Aorta (tissue), 5 donors: ENCODE results near the gene PDE6D. TPM values are rescaled to one million over a fixed set of nuclear protein-coding genes. Genes with fewer than 3 reads are reported as not detected.
A peak's percentile ranks its signal among the peaks of the same experiment; 100 is the strongest.

Source experiments
- ATAC-seq: fragments of 200-7000 bp; cut with Tn5 transposase; one replicate; pipeline ENCODE4 v1.9.1; 2022; ENCODE audit warnings: moderate library complexity; ENCODE audit not compliant: low FRiP score
- DNase-seq, 2 donors: peaks; one replicate each; pipeline ENCODE4 v3.0.0-alpha.2; 2020
- H3K27ac ChIP-seq, 2 donors: one replicate each; pipeline ENCODE4 v1.5.1; 2013; ENCODE audit warnings: low read length in 2 of 2, mild to moderate bottlenecking in 2 of 2, moderate library complexity in 2 of 2, control low read depth in 1 of 2, inconsistent platforms in 1 of 2, low read depth in 1 of 2
- H3K27me3 ChIP-seq, 2 donors: one replicate each; pipeline ENCODE4 v1.6.1; 2013; ENCODE audit warnings: control low read depth in 1 of 2, low read length in 1 of 2, mild to moderate bottlenecking in 1 of 2, moderate library complexity in 1 of 2; ENCODE audit not compliant: insufficient read depth in 2 of 2, control insufficient read depth in 1 of 2
- H3K36me3 ChIP-seq, 2 donors: one replicate each; pipeline ENCODE4 v1.6.1; 2013; ENCODE audit warnings: control low read depth in 1 of 2, low read length in 1 of 2, mild to moderate bottlenecking in 1 of 2; ENCODE audit not compliant: insufficient read depth in 2 of 2, control insufficient read depth in 1 of 2
- H3K4me1 ChIP-seq, 2 donors: one replicate each; pipeline ENCODE4 v1.6.1; 2013; ENCODE audit warnings: low read length in 2 of 2, control low read depth in 1 of 2, mild to moderate bottlenecking in 1 of 2, moderate library complexity in 1 of 2; ENCODE audit not compliant: insufficient read depth in 2 of 2, control insufficient read depth in 1 of 2
- H3K4me3 ChIP-seq, 2 donors: one replicate each; pipeline ENCODE4 v1.5.1; 2013; ENCODE audit warnings: low read length in 2 of 2, control low read depth in 1 of 2, mild to moderate bottlenecking in 1 of 2
- H3K9me3 ChIP-seq: one replicate; pipeline ENCODE4 v1.6.1; 2013; ENCODE audit warnings: mild to moderate bottlenecking, low read length; ENCODE audit not compliant: control insufficient read depth
- WGBS, 2 donors: extraction: QIAGEN DNeasy Blood & Tissue Kit; methylation state at CpG; one replicate each; pipeline ENCODE4 v1.1.7; 2013; 5-methylcytosine and 5-hydroxymethylcytosine counted together
- intact Hi-C, 2 donors: fragments of 100-400 bp; cut with DNase I; formaldehyde crosslinking; loops; one replicate each; pipeline versions ENCODE4 v1.14.2 to v1.15.0; 2022
- polyA plus RNA-seq, 2 donors: library from polyadenylated mRNA; stranded (reverse); fragments of 200-250 nt; gene quantifications; one replicate each; pipeline ENCODE4 v1.2.3, GENCODE V29; 2013
- total RNA-seq, 2 donors: library from RNA; stranded (reverse); fragmentation: NEBNext Ultra II Directional; extraction: Animal tissue kit (Norgen Biotek cat#: 25700); gene quantifications; one replicate each; pipeline ENCODE4 v1.2.1, GENCODE V29; 2021
- donor health status: healthy with polysubstance abuse.
- donor health status: Bipolar disorder and iron deficiency.
- donor health status: DM: no; HTN: no; CAD: no.
- donor health status: DM: no; HTN: no; CAD: no.
- donor health status: DM: yes; HTN: yes; CAD: no.

PDE6D gene
- total and polyA plus RNA-seq, 4 donors = 22.9 to 26.9 (median 24.8) TPM

DNA sequence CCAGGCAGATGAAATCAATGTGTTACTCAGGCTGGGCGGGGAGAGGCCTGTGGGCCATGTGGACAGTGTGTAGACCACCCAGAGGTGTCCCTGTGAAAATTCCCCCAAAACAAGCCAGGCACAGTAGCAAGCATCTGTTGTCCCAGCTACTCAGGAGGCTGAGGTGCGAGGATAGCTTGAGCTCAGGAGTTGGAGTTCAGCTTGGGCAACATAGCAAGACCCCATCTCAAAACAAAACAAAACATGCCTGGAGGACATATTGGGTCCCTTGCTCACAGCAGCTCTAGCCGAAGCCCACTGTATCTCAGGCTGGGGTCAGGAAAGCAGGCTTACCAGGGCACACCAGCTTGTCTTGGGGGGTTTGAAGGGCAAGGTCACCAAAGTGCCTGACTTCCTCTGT, 77.1 kb downstream of the PDE6D start:
- Histone ChIP-seq H3K36me3 (no peaks in the 10 kb centered on the region), H3K9me3 (no peaks in the 10 kb centered on the region), H3K27me3 (no peaks in the 10 kb centered on the region), H3K27ac (no peak overlapping the region), H3K4me3 (no peak overlapping the region), H3K4me1 (no peaks in the 10 kb centered on the region)
- intact Hi-C loops = no loop called here
- DNase-seq = no peak
- 93 to 95% methylated on average over 3 of the region's 3 CpGs for WGBS, 2 donors
- ATAC-seq = no peak

DNA sequence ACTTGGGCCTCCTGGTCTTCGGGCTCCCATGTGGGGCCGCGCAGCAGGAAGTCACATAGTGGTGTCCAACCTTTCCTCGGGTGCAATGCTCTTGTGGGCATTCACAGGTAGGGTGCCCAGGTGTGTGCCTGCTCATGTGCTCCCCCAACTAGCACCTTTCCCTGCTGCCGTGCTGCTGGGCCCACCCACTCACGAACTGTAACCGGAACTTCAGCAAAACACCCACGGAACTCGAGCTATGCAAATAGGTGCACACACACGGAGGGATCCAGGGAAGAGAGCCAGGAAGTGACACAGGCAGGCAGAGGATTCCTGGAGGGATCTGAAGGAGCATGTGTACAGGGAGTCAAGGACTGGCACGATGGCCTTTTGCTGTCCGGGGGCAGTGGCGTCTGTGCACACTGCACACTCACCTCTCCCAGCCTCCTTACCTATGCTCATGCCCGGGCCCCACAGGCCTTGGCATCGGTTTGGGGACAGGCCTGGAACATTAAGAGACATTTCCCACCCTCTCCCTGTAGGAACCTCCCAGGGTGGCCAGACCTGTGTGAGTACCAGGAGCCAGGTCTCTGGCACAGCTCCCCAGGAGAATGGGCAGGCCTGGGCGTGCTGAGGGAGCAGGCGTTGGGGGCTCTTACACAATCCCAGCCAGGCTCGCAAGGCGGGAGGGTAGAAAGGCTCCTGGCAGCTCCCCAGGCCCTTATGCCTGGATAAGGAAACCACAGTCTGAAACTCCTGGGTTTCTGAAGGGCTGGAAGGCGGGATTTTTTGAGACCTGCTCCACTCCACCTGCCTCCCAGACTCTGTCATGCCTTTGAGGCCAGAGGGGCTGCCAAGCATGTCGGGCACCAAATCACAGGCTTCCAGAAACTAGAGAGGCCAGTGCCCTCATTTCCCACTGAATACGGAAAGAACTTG, 79.4 kb downstream of the PDE6D start:
- DNase-seq (peak in 1 of 2 donors; percentile 74), ATAC-seq (no peak)
- Histone ChIP-seq H3K27ac (no peak overlapping the region), H3K27me3 (no peaks in the 10 kb centered on the region), H3K4me3 (no peak overlapping the region), H3K9me3 (no peaks in the 10 kb centered on the region), H3K4me1 (no peaks in the 10 kb centered on the region), H3K36me3 (no peaks in the 10 kb centered on the region)
- intact Hi-C loops = no loop called here
- 49 to 51% methylated on average over 22 of the region's 22 CpGs for WGBS, 2 donors

DNA sequence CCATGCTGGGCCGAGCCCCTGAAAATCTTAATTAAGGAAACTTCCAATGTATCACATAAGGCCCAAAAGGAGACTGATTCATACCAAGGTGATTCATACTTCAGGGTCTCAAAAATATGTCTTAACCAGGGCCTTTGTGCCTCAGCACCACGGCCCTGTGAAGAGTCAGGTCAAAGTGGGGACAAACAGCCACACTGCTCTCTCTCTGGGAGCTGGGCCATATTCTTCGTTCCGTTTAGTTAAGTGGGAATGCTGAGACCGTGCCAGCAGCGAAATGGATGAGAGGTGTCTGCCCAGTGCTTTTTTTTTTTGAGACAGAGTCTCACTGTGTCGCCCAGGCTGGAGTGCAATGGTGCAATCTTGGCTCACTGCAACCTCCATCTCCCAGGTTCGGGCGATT, 82.1 kb downstream of the PDE6D start:
- ATAC-seq = no peak
- H3K27ac ChIP-seq = no peak overlapping the region
- no peaks in the 10 kb centered on the region for H3K36me3 ChIP-seq
- H3K27me3 ChIP-seq = no peaks in the 10 kb centered on the region
- DNase-seq = no peak
- intact Hi-C loops = no loop called here
- 70 to 74% methylated on average over 9 of the region's 9 CpGs for WGBS, 2 donors
- H3K4me3 ChIP-seq = no peak overlapping the region
- H3K4me1 ChIP-seq = no peaks in the 10 kb centered on the region
- no peaks in the 10 kb centered on the region for H3K9me3 ChIP-seq

DNA sequence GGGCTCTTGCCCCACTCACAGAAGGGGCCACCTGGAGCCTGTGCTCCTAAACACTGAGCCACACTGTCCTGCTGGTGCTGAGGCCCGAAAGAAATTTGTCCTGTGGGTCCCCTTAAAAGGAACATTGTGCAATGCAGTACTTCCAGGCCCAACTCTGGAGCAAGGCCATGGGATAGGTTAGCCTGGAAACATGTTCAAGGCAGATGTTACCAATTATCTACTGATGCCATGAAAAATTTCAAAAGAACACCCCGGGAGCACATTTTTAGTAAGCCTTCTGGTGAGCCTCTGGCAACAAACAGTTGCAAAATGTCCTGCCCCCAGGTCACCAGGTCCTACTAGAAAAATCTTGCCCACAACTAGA, 85.1 kb downstream of the PDE6D start:
- DNase-seq (no peak), ATAC-seq (peak; percentile 77)
- Histone ChIP-seq H3K27ac (no peak overlapping the region), H3K4me1 (no peaks in the 10 kb centered on the region), H3K9me3 (no peaks in the 10 kb centered on the region), H3K27me3 (no peaks in the 10 kb centered on the region), H3K36me3 (no peaks in the 10 kb centered on the region), H3K4me3 (no peak overlapping the region)
- intact Hi-C loops = no loop called here
- 46 to 65% methylated on average over 2 of the region's 2 CpGs for WGBS, 2 donors

DNA sequence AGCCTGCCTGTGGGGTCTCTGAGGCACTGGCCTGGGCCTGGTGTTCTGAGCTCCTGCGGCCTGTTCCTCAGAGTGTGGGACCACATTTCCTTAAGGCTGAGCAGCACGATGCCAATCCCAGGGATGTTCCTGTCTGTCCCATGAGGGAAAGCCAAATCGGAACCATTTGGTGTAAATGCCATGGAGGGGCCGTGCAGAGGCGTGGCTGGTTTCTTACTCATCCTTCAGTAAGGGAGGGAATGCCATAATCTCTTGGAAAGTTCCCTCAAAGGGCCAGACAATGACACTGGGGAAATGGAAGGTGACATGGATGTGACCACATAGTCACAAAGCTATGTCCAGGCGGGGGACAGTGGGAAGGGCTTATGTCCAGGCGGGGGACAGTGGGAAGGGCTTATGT, 87.1 kb downstream of the PDE6D start:
- intact Hi-C loops = no loop called here
- Histone ChIP-seq H3K4me1 (no peaks in the 10 kb centered on the region), H3K4me3 (no peak overlapping the region), H3K36me3 (no peaks in the 10 kb centered on the region), H3K27ac (no peak overlapping the region), H3K27me3 (no peaks in the 10 kb centered on the region), H3K9me3 (no peaks in the 10 kb centered on the region)
- 86 to 91% methylated on average over 7 of the region's 7 CpGs for WGBS, 2 donors
- ATAC-seq = no peak
- DNase-seq = no peak

DNA sequence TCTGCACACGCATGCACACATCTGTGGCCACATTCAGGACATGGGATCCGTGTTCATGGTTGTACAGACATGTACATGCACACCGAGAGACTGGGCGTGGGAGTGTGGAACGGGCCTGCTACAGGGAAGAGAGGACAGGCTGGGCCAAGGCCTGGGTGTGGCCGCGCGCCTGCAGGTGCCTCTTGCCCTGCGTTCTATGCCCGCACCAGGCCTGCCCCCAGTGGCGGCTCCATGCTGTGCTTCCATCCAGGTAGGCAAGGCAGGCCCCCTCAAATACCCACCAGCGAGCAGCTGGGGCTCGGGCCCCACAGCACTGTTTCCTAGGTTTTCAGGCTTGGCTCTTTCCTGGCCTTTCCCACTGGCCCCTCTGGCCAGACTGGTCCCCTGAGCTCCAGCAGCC, 88.2 kb downstream of the PDE6D start:
- H3K27ac ChIP-seq = no peak overlapping the region
- H3K4me1 ChIP-seq = no peaks in the 10 kb centered on the region
- no peaks in the 10 kb centered on the region for H3K9me3 ChIP-seq
- no peaks in the 10 kb centered on the region for H3K36me3 ChIP-seq
- WGBS, 2 donors = 95 to 96% methylated on average over 13 of the region's 13 CpGs
- DNase-seq (no peak), ATAC-seq (no peak)
- intact Hi-C loops = no loop called here
- H3K4me3 ChIP-seq = no peak overlapping the region
- H3K27me3 ChIP-seq = no peaks in the 10 kb centered on the region

DNA sequence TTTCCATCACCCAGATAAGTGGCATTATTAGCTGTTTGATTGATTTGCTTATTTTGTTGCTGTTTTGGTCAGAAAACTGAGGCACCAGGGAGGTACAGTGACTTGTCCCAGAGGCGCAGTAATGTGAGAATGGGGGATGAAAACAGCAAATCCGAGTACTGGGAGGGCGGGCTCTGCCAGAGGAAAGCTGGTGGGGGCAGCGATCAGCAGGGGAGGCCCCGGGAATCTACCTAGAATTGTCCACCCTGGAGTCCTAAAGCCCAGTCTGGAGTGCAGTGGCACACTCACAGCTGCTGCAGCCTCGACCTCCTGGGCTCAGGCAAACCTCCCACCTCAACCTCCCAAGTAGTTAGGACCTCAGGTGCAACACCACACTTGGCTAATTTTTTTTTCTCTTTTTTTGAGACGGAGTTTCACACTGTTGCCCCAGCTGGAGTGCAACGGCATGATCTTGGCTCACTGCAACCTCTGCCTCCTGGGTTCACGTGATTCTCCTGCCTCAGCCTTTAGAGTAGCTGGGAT, 89.8 kb downstream of the PDE6D start:
- H3K9me3 ChIP-seq = no peaks in the 10 kb centered on the region
- H3K27me3 ChIP-seq = no peaks in the 10 kb centered on the region
- no peaks in the 10 kb centered on the region for H3K36me3 ChIP-seq
- 41 to 49% methylated on average over 9 of the region's 9 CpGs for WGBS, 2 donors
- no peaks in the 10 kb centered on the region for H3K4me1 ChIP-seq
- no peak overlapping the region for H3K4me3 ChIP-seq
- H3K27ac ChIP-seq = no peak overlapping the region
- intact Hi-C loops = no loop called here
- ATAC-seq (no peak), DNase-seq (no peak)

DNA sequence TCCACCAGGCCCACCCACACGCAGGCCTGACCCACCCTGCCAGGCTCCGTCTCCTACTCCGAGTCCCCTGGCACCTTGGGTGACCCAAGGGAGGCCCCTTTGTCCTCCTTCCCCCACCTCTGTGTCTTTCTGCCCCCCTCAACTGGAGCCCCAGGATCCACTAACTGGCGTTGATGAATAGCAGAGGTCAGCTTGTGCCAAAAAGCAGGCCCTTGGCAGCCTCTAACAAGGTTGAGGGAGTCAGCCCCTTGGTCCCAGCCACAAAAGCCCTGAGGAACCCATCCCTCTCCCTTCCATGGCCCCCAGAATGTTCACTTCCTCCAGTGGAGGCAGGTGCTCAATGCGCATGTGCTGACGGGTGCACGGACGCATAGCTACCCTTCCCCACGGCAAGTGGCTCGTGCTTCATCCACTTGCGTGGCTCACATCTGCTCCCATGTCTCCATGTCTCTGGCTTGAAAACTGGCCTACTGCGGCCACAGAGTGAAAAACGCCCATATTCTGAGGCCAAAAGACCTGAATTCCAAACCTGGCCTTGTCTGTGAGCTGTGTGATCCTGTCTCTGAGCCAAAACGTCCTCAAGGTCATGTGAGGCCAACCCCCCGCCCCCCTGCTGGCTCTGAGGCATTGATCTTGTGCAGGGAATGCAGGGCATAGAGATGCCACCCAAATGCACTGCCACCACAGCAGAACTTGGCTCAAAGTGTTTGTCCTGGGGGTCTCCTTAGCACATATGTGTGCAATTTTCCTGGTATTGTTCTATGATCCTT, 91.8 kb downstream of the PDE6D start:
- H3K36me3 ChIP-seq = no peaks in the 10 kb centered on the region
- H3K27me3 ChIP-seq = no peaks in the 10 kb centered on the region
- no peaks in the 10 kb centered on the region for H3K4me1 ChIP-seq
- ATAC-seq (no peak), DNase-seq (no peak)
- WGBS, 2 donors = 80 to 87% methylated on average over 15 of the region's 15 CpGs
- H3K27ac ChIP-seq = no peak overlapping the region
- H3K9me3 ChIP-seq = no peaks in the 10 kb centered on the region
- no peak overlapping the region for H3K4me3 ChIP-seq
- intact Hi-C loops = no loop called here
